Measurements from ENCODE around the gene GDNF. TPM values are rescaled to one million over a fixed set of nuclear protein-coding genes. Genes with fewer than 3 reads are reported as not detected.

Gene GDNF
- total and polyA plus RNA-seq, 8 donors, result 0.04 to 0.47 TPM; not detected in 6

- peak in 1 of 6 donors; percentile 21 for DNase-seq
These were observed 1.5 kb downstream of the GDNF start for GRCh38 chr5:37838152-37838932.

GRCh38 chr5:37837414-37838032 is 2.3 kb downstream of the GDNF start:
- no peaks in the 10 kb centered on the region for H3K9me3 ChIP-seq
- DNase-seq (peak; percentile 49 to 86 (median 69)), FAIRE-seq (no peak), ATAC-seq (peak; percentile 72 to 88 (median 84))
- peak overlapping the region in 2 of 4 donors; percentile 11 to 32 for H3K4me3 ChIP-seq
- intact Hi-C loops (cut with DNase I), result loop anchor here (5.0 to 10.0 kb wide), 2 partner anchors 355 to 357 kb away; no protein-coding TSS in a partner anchor
- WGBS, 2 donors, result 4 to 5% methylated on average over 37 to 38 of the region's 38 CpGs
- TF ChIP-seq CTCF (IDR thresholded peaks at IDR 0.05), result peak; percentile 47 to 79 (median 53)
- H3K27ac ChIP-seq, result no peak overlapping the region
- H3K27me3 ChIP-seq, result peaks cover 0 to 28% (median 13%) of the 10 kb centered on the region in 4 donors
- H3K36me3 ChIP-seq, result no peaks in the 10 kb centered on the region
- H3K4me1 ChIP-seq, result peaks cover 0 to 16% (median 0%) of the 10 kb centered on the region in 3 donors

More at GRCh38 chr5:37838152-37838932, 1.5 kb downstream of the GDNF start:
- intact Hi-C loops (cut with DNase I), result loop anchor here (5.0 to 10.0 kb wide), 2 partner anchors 354 to 356 kb away; no protein-coding TSS in a partner anchor
- no peaks in the 10 kb centered on the region for H3K9me3 ChIP-seq
- H3K4me1 ChIP-seq, result peaks cover 0 to 16% (median 0%) of the 10 kb centered on the region in 3 donors
- peaks cover 0 to 32% (median 14%) of the 10 kb centered on the region in 4 donors for H3K27me3 ChIP-seq
- FAIRE-seq, result no peak
- H3K27ac ChIP-seq, result no peak overlapping the region
- TF ChIP-seq CTCF (IDR thresholded peaks at IDR 0.05), result peak in 1 of 4 donors; percentile 6
- H3K4me3 ChIP-seq, result peak overlapping the region in 1 of 4 donors; percentile 32
- 7% methylated on average over 47 of the region's 47 CpGs for WGBS, 2 donors
- peak in 1 of 4 donors; percentile 22 for ATAC-seq
- no peaks in the 10 kb centered on the region for H3K36me3 ChIP-seq

GRCh38 chr5:37836592-37837413 is 3.0 kb downstream of the GDNF start:
- H3K27me3 ChIP-seq, result peaks cover 0 to 28% (median 9%) of the 10 kb centered on the region in 4 donors
- no peak overlapping the region for H3K27ac ChIP-seq
- peaks cover 0 to 16% (median 0%) of the 10 kb centered on the region in 3 donors for H3K4me1 ChIP-seq
- FAIRE-seq (no peak), DNase-seq (peak in 2 of 6 donors; percentile 17 to 63), ATAC-seq (peak in 3 of 4 donors; percentile 30 to 38 (median 32))
- no peak for TF ChIP-seq CTCF (IDR thresholded peaks at IDR 0.05)
- H3K9me3 ChIP-seq, result no peaks in the 10 kb centered on the region
- intact Hi-C loops (cut with DNase I), result loop anchor here (5.0 to 10.0 kb wide), 2 partner anchors 355 to 358 kb away; no protein-coding TSS in a partner anchor
- 3 to 4% methylated on average over 65 of the region's 65 CpGs for WGBS, 2 donors
- no peaks in the 10 kb centered on the region for H3K36me3 ChIP-seq
- peak overlapping the region in 2 of 4 donors; percentile 11 to 32 for H3K4me3 ChIP-seq

GRCh38 chr5:37836235-37836591 is 3.6 kb downstream of the GDNF start:
- H3K36me3 ChIP-seq, result no peaks in the 10 kb centered on the region
- DNase-seq, result no peak
- no peak overlapping the region for H3K27ac ChIP-seq
- WGBS, 2 donors, result 16 to 28% methylated on average over 16 of the region's 16 CpGs
- H3K27me3 ChIP-seq, result peaks cover 0 to 25% (median 10%) of the 10 kb centered on the region in 4 donors
- no peak for TF ChIP-seq CTCF (IDR thresholded peaks at IDR 0.05)
- peak overlapping the region in 1 of 4 donors; percentile 32 for H3K4me3 ChIP-seq
- no peak for FAIRE-seq
- intact Hi-C loops (cut with DNase I), result loop anchor here (5.0 to 10.0 kb wide), 2 partner anchors 356 to 359 kb away; no protein-coding TSS in a partner anchor
- H3K4me1 ChIP-seq, result peaks cover 0 to 16% (median 0%) of the 10 kb centered on the region in 3 donors
- ATAC-seq, result no peak
- H3K9me3 ChIP-seq, result no peaks in the 10 kb centered on the region
